Osteoblast (primary cell): ENCODE data around the gene LY6G5C. TPM values are rescaled to one million over a fixed set of nuclear protein-coding genes. Genes with fewer than 3 reads are reported as not detected.

Source experiments
- DNase-seq: peaks from one replicate; pipeline ENCODE4 v3.0.0; 2011; ENCODE audit warnings: low spot score, mixed read lengths; ENCODE audit not compliant: insufficient read length; ENCODE audit errors: missing footprints
- H2AFZ ChIP-seq: 2 replicates; pipeline ENCODE4 v1.6.0; 2011; ENCODE audit warnings: mild to moderate bottlenecking, low read length
- H3K27ac ChIP-seq: 2 replicates; pipeline ENCODE4 v1.5.1; 2011; ENCODE audit warnings: mild to moderate bottlenecking, low read depth, low read length, moderate library complexity
- H3K27me3 ChIP-seq: 2 replicates; pipeline ENCODE4 v1.6.0; 2012; ENCODE audit warnings: mild to moderate bottlenecking, control low read depth, inconsistent platforms, low read length, moderate library complexity; ENCODE audit not compliant: insufficient read depth
- H3K36me3 ChIP-seq: 2 replicates; pipeline ENCODE4 v1.5.1; 2011; ENCODE audit warnings: mild to moderate bottlenecking, low read length, control low read depth, moderate library complexity; ENCODE audit not compliant: insufficient read depth
- H3K4me1 ChIP-seq: 2 replicates; pipeline ENCODE4 v1.5.1; 2011; ENCODE audit warnings: mild to moderate bottlenecking, low read length, control low read depth, moderate library complexity; ENCODE audit not compliant: insufficient read depth
- H3K4me2 ChIP-seq: 2 replicates; pipeline ENCODE4 v1.6.0; 2011; ENCODE audit warnings: mild to moderate bottlenecking, low read length; ENCODE audit not compliant: insufficient read depth
- H3K4me3 ChIP-seq: fragments of 200-600 bp; sonication (generic); 3 replicates; pipeline ENCODE4 v1.5.1; 2012; ENCODE audit warnings: mild to moderate bottlenecking, low read length, inconsistent platforms; ENCODE audit not compliant: insufficient read depth
- H3K79me2 ChIP-seq: 2 replicates; pipeline ENCODE4 v1.6.0; 2012; ENCODE audit warnings: mild to moderate bottlenecking, low read length, control low read depth, inconsistent platforms; ENCODE audit not compliant: insufficient read depth
- H3K9me3 ChIP-seq: 2 replicates; pipeline ENCODE4 v1.5.1; 2011; ENCODE audit warnings: low read depth, low read length, control low read depth
- H4K20me1 ChIP-seq: 2 replicates; pipeline ENCODE4 v1.6.0; 2012; ENCODE audit warnings: mild to moderate bottlenecking, low read length, control low read depth; ENCODE audit not compliant: insufficient read depth
- total RNA-seq: library from RNA; depleted of rRNA; stranded (reverse); fragments of >200 nt; gene quantifications from 2 replicates; pipeline ENCODE4 v1.2.3, GENCODE V29; 2012
- TF ChIP-seq, protein P1 (sequence below): IDR thresholded peaks from 2 replicates; pipeline ENCODE4 v1.5.1; 2011; ENCODE audit warnings: mild to moderate bottlenecking, low read depth, low read length, moderate library complexity; ENCODE audit errors: extremely low read depth

Gene LY6G5C
- total RNA-seq, 1 donor = 0.72 TPM

- Histone ChIP-seq H3K36me3 (peaks cover 73% of the 10 kb centered on the region), H3K79me2 (no peaks in the 10 kb centered on the region), H3K4me3 (no peak overlapping the region), H3K4me2 (no peak overlapping the region), H3K27ac (no peak overlapping the region), H4K20me1 (peaks cover 6% of the 10 kb centered on the region), H3K27me3 (no peaks in the 10 kb centered on the region), H3K4me1 (no peaks in the 10 kb centered on the region), H3K9me3 (no peaks in the 10 kb centered on the region), H2AFZ (no peak overlapping the region)
- DNase-seq = no peak
- TF ChIP-seq, protein P1, sequence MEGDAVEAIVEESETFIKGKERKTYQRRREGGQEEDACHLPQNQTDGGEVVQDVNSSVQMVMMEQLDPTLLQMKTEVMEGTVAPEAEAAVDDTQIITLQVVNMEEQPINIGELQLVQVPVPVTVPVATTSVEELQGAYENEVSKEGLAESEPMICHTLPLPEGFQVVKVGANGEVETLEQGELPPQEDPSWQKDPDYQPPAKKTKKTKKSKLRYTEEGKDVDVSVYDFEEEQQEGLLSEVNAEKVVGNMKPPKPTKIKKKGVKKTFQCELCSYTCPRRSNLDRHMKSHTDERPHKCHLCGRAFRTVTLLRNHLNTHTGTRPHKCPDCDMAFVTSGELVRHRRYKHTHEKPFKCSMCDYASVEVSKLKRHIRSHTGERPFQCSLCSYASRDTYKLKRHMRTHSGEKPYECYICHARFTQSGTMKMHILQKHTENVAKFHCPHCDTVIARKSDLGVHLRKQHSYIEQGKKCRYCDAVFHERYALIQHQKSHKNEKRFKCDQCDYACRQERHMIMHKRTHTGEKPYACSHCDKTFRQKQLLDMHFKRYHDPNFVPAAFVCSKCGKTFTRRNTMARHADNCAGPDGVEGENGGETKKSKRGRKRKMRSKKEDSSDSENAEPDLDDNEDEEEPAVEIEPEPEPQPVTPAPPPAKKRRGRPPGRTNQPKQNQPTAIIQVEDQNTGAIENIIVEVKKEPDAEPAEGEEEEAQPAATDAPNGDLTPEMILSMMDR = no peak
These were observed 11.5 kb upstream of the LY6G5C start for GRCh38 chr6:31692353-31692752.

- H3K27me3 ChIP-seq = no peaks in the 10 kb centered on the region
- H3K4me2 ChIP-seq = no peak overlapping the region
- DNase-seq = no peak
- H3K4me1 ChIP-seq = no peaks in the 10 kb centered on the region
- no peaks in the 10 kb centered on the region for H3K79me2 ChIP-seq
- H3K27ac ChIP-seq = no peak overlapping the region
- H3K4me3 ChIP-seq = no peak overlapping the region
- H3K36me3 ChIP-seq = peaks cover 74% of the 10 kb centered on the region
- TF ChIP-seq, protein P1 = no peak
- peaks cover 5% of the 10 kb centered on the region for H4K20me1 ChIP-seq
- no peak overlapping the region for H2AFZ ChIP-seq
- no peaks in the 10 kb centered on the region for H3K9me3 ChIP-seq
These were observed 10.8 kb upstream of the LY6G5C start for GRCh38 chr6:31691564-31692108.

- H3K4me2 ChIP-seq = no peak overlapping the region
- no peaks in the 10 kb centered on the region for H3K79me2 ChIP-seq
- no peak overlapping the region for H3K4me3 ChIP-seq
- TF ChIP-seq, protein P1 = no peak
- H3K9me3 ChIP-seq = no peaks in the 10 kb centered on the region
- H3K27ac ChIP-seq = no peak overlapping the region
- DNase-seq = no peak
- peaks cover 76% of the 10 kb centered on the region for H3K36me3 ChIP-seq
- no peak overlapping the region for H2AFZ ChIP-seq
- H4K20me1 ChIP-seq = peaks cover 5% of the 10 kb centered on the region
- H3K27me3 ChIP-seq = no peaks in the 10 kb centered on the region
- H3K4me1 ChIP-seq = no peaks in the 10 kb centered on the region
These were observed 10.2 kb upstream of the LY6G5C start for GRCh38 chr6:31691078-31691463.

DNA sequence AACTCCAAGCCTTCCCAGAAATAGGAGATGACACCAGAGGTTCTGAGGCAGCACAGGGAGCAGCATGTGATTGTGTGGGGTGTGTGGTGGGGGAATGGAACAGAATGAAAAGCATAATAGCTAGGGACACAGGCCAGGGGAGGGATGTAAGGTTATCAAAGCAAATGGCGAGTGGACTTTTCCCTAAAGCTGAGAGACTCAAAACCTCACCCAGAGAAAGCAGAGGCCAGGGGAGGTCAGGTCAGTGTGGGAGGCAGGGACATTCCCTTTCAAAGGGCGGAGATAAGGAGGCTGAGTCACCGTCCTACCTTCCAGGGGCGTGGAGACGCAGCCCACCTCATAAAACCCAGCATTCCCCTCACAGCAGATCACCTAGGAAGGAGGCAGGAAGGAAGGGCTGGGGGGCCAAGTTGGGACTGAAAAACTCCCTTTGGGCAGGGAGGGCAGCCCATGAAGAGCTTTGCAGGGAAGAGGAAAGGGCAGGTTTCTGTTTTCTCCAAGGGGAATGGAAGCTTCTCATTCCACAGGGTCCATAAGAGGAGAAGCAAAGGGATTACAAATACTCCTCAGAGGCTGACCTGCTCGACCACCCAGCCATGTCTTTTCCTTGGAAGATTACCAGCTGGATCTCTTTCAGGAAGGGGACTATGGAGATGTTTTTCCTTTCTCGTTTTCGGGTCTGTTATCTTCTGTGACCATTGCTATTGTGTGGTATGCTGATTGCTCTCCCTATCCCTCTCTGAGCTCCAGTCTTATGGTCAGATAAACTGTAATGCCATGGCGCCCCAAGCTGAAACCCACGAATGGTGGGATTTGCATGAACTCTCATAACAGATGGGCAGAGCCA lies 9.6 kb upstream of the LY6G5C start:
- Histone ChIP-seq H3K4me1 (no peaks in the 10 kb centered on the region), H3K36me3 (peaks cover 78% of the 10 kb centered on the region), H3K4me2 (no peak overlapping the region), H3K9me3 (no peaks in the 10 kb centered on the region), H3K79me2 (no peaks in the 10 kb centered on the region), H3K27ac (no peak overlapping the region), H4K20me1 (peaks cover 5% of the 10 kb centered on the region), H3K27me3 (no peaks in the 10 kb centered on the region), H3K4me3 (no peak overlapping the region), H2AFZ (no peak overlapping the region)
- no peak for DNase-seq
- TF ChIP-seq, protein P1 = no peak
